Type B pancreatic cell (in vitro differentiated cells): ENCODE results near the gene FANCD2OS. TPM values are rescaled to one million over a fixed set of nuclear protein-coding genes. Genes with fewer than 3 reads are reported as not detected.

Experiments used
- DNase-seq: peaks from one replicate; pipeline ENCODE4 v3.0.0; 2021; ENCODE audit warnings: mixed read lengths; ENCODE audit not compliant: unreplicated experiment; ENCODE audit errors: extremely low spot score
- H3K27ac Mint-ChIP-seq: 2 replicates; pipeline ENCODE4 v1.8.0; 2021; ENCODE audit warnings: mild to moderate bottlenecking, mixed read lengths
- H3K27me3 Mint-ChIP-seq: 2 replicates; pipeline ENCODE4 v1.8.0; 2021; ENCODE audit warnings: mixed read lengths
- H3K36me3 Mint-ChIP-seq: 2 replicates; pipeline ENCODE4 v1.8.0; 2021; ENCODE audit warnings: mixed read lengths
- H3K4me1 Mint-ChIP-seq: one replicate; pipeline ENCODE4 v1.8.0; 2021; ENCODE audit warnings: mixed read lengths; ENCODE audit not compliant: unreplicated experiment
- H3K4me3 Mint-ChIP-seq: 2 replicates; pipeline ENCODE4 v1.8.0; 2021; ENCODE audit warnings: mild to moderate bottlenecking, mixed read lengths
- H3K9me3 Mint-ChIP-seq: 2 replicates; pipeline ENCODE4 v1.8.0; 2021; ENCODE audit warnings: mixed read lengths
- long read RNA-seq: library from polyadenylated mRNA; unstranded; transcript quantifications from one replicate; pipeline ENCODE4 v2.0.0, GENCODE V29; 2020
- total RNA-seq: library from RNA; stranded (reverse); gene quantifications from 2 replicates; pipeline ENCODE4 v1.2.1, GENCODE V29; 2021; ENCODE audit warnings: low replicate concordance
- TF ChIP-seq, protein P1 (sequence below): fragments of 200-600 bp; sonication (generic); conservative IDR thresholded peaks from 2 replicates; pipeline ENCODE4 v1.5.0; 2021; ENCODE audit warnings: antibody characterized with exemption, mild to moderate bottlenecking

FANCD2OS gene, protein sequence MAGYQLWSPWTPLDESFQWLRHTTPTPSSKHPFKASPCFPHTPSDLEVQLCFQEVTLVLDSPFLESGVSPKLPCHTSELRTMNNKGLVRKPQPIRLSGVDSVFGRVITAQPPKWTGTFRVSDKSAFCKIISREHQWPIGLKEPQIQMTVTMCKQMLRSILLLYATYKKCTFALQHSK
- total RNA-seq = not detected in 2 replicates
- long read RNA-seq, partial matches to known transcripts = 0 of 4 reads
- long read RNA-seq, other reads (novel, unspliced or antisense) = 4 of 4 reads

GRCh38 chr3:10108091-10108490 is at the start of gene FANCD2OS:
FANCD2OS (minus strand) TSS chr3:10108255; CDS start chr3:10104774, 3,481 bp downstream.
- TF ChIP-seq, protein P1, sequence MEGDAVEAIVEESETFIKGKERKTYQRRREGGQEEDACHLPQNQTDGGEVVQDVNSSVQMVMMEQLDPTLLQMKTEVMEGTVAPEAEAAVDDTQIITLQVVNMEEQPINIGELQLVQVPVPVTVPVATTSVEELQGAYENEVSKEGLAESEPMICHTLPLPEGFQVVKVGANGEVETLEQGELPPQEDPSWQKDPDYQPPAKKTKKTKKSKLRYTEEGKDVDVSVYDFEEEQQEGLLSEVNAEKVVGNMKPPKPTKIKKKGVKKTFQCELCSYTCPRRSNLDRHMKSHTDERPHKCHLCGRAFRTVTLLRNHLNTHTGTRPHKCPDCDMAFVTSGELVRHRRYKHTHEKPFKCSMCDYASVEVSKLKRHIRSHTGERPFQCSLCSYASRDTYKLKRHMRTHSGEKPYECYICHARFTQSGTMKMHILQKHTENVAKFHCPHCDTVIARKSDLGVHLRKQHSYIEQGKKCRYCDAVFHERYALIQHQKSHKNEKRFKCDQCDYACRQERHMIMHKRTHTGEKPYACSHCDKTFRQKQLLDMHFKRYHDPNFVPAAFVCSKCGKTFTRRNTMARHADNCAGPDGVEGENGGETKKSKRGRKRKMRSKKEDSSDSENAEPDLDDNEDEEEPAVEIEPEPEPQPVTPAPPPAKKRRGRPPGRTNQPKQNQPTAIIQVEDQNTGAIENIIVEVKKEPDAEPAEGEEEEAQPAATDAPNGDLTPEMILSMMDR = no peak
- no peak for DNase-seq
- no peaks in the 10 kb centered on the region for H3K27me3 Mint-ChIP-seq
- no peak within 1 kb of the TSS for H3K27ac Mint-ChIP-seq
- no peaks in the 10 kb centered on the region for H3K9me3 Mint-ChIP-seq
- no peaks in the 10 kb centered on the region for H3K4me1 Mint-ChIP-seq
- H3K4me3 Mint-ChIP-seq = no peak within 1 kb of the TSS
- no peaks in the 10 kb centered on the region for H3K36me3 Mint-ChIP-seq

- peaks cover 6% of the 10 kb centered on the region for H3K36me3 Mint-ChIP-seq
- H3K4me3 Mint-ChIP-seq = no peak overlapping the region
- DNase-seq = no peak
- H3K27me3 Mint-ChIP-seq = no peaks in the 10 kb centered on the region
- peaks cover 6% of the 10 kb centered on the region for H3K4me1 Mint-ChIP-seq
- TF ChIP-seq, protein P1 = no peak
- H3K27ac Mint-ChIP-seq = peak overlapping the region; percentile 23
- H3K9me3 Mint-ChIP-seq = no peaks in the 10 kb centered on the region
Measured at GRCh38 chr3:10157031-10157430, 49.0 kb upstream of the FANCD2OS start.

- Mint-ChIP-seq H3K9me3 (no peaks in the 10 kb centered on the region), H3K27me3 (no peaks in the 10 kb centered on the region), H3K4me1 (peaks cover 5% of the 10 kb centered on the region), H3K27ac (no peak overlapping the region), H3K36me3 (peaks cover 14% of the 10 kb centered on the region), H3K4me3 (no peak overlapping the region)
- DNase-seq = no peak
- TF ChIP-seq, protein P1 = no peak
Measured at GRCh38 chr3:10155658-10156057, 47.6 kb upstream of the FANCD2OS start.

GRCh38 chr3:10155123-10155472 is 47.0 kb upstream of the FANCD2OS start:
- TF ChIP-seq, protein P1 = no peak
- no peak overlapping the region for H3K27ac Mint-ChIP-seq
- no peak for DNase-seq

DNA sequence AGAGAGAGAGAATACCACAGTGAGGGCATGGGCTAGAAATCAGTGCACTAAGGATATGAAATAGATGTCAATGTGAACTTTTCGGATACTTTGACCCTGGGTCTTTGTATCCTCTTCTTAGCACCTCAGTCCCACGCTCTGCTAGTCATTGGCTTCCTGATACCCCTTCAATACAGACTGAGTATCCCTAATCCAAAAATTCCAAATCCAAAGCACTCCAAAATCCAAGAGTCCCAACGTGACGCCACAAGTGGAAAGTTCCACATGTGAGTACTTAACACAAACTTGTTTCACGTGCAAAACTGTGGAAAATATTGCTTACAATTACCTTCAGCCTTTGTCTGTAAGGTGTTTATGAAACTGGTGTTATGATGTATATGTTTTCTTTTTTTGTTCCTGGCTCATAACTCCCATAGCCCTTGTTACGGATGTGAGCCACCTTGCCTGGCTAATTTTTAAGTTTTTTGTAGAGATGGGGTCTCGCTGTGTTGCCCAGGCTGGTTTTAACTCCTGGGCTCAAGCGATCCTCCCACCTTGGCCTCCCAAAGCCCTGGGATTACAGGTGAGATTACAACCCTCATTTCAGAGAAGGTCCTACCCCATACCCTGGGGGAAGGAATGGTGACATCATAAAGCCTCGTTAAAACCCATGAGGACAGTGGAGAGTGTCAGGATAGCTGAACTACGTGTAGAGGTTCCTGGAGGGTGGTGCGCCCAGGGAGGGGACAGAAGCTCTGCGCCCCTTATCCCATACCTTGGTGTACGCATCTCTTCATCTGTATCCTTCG is 46.5 kb upstream of the FANCD2OS start:
- Mint-ChIP-seq H3K4me3 (no peak overlapping the region), H3K27ac (no peak overlapping the region), H3K9me3 (no peaks in the 10 kb centered on the region), H3K4me1 (no peaks in the 10 kb centered on the region), H3K36me3 (peaks cover 24% of the 10 kb centered on the region), H3K27me3 (no peaks in the 10 kb centered on the region)
- TF ChIP-seq, protein P1 = no peak
- no peak for DNase-seq

More at GRCh38 chr3:10155123-10155472, 47.0 kb upstream of the FANCD2OS start:
- peaks cover 18% of the 10 kb centered on the region for H3K36me3 Mint-ChIP-seq
- no peaks in the 10 kb centered on the region for H3K27me3 Mint-ChIP-seq
- no peaks in the 10 kb centered on the region for H3K4me1 Mint-ChIP-seq
- H3K9me3 Mint-ChIP-seq = no peaks in the 10 kb centered on the region
- no peak overlapping the region for H3K4me3 Mint-ChIP-seq
